H1 (cell line): ENCODE measurements around the gene COL4A2. TPM values are rescaled to one million over a fixed set of nuclear protein-coding genes. Genes with fewer than 3 reads are reported as not detected.

Experiments
- CTCF ChIA-PET: fragments of 300-600 bp; sonication (Branson Sonifier 250); formaldehyde crosslinking; loops from one replicate; lab custom pipeline; 2021; ENCODE audit not compliant: partially characterized antibody; lab: Charles Lee
- POLR2A ChIA-PET: fragments of 300-600 bp; sonication (Branson Sonifier 250); formaldehyde crosslinking; loops from one replicate; lab custom pipeline; 2021; ENCODE audit warnings: inconsistent platforms; ENCODE audit not compliant: partially characterized antibody; lab: Charles Lee
- DNase-seq, 2 experiments: peaks; one replicate each; pipeline versions ENCODE4 v3.0.0 to v3.0.0-alpha.2; 2010 to 2022; ENCODE audit warnings: low spot score in 2 of 2, low read depth in 1 of 2, mixed read lengths in 1 of 2
- FAIRE-seq: peaks from 2 replicates; lab custom pipeline; 2011; peaks lifted over from hg19 to GRCh38; lab: Jason Lieb, UNC
- H2AFZ ChIP-seq: 2 replicates; pipeline ENCODE4 v1.8.1; 2012; ENCODE audit warnings: low read length, inconsistent platforms
- H2AK5ac ChIP-seq: 2 replicates; pipeline ENCODE4 v1.6.1; 2013; ENCODE audit warnings: low read depth, low read length
- H2BK120ac ChIP-seq: replicated peaks from 2 replicates; pipeline ENCODE3; 2013; ENCODE audit warnings: low read depth, low read length, inconsistent platforms
- H2BK12ac ChIP-seq: 2 replicates; pipeline ENCODE4 v1.6.1; 2013; ENCODE audit warnings: low read depth, low read length
- H2BK15ac ChIP-seq: 2 replicates; pipeline ENCODE4 v1.6.1; 2013; ENCODE audit warnings: low read length
- H2BK20ac ChIP-seq: 2 replicates; pipeline ENCODE4 v1.6.1; 2013; ENCODE audit warnings: low read length
- H2BK5ac ChIP-seq: 2 replicates; pipeline ENCODE4 v1.6.1; 2013; ENCODE audit warnings: low read depth, low read length
- H3K14ac ChIP-seq: 2 replicates; pipeline ENCODE4 v1.6.1; 2013; ENCODE audit warnings: inconsistent platforms; ENCODE audit not compliant: insufficient read length
- H3K18ac ChIP-seq: 2 replicates; pipeline ENCODE4 v1.6.1; 2013; ENCODE audit warnings: low read length; ENCODE audit errors: extremely low read depth
- H3K23ac ChIP-seq: 2 replicates; pipeline ENCODE4 v1.6.1; 2013; ENCODE audit warnings: inconsistent platforms; ENCODE audit not compliant: insufficient read length
- H3K23me2 ChIP-seq: 2 replicates; pipeline ENCODE4 v1.6.1; 2013; ENCODE audit warnings: low read depth, low read length
- H3K27ac ChIP-seq: 2 replicates; pipeline ENCODE4 v1.6.1; 2011; ENCODE audit warnings: low read depth, low read length, inconsistent platforms
- H3K27me3 ChIP-seq, 4 experiments: replicated peaks in 1 of 4; 1 replicate in 1 of 4; 2 replicates in 3 of 4; pipeline versions ENCODE4 v1.6.1 to v1.8.1; 2011 to 2013; ENCODE audit warnings: low read length in 3 of 4, mild to moderate bottlenecking in 3 of 4, inconsistent platforms in 2 of 4, mixed read lengths in 2 of 4, moderate library complexity in 1 of 4; ENCODE audit not compliant: control insufficient read depth in 3 of 4, insufficient read depth in 3 of 4; ENCODE audit errors: extremely low read depth in 1 of 4
- H3K36me3 ChIP-seq, 4 experiments: 2 replicates each; pipeline versions ENCODE4 v1.6.1 to v1.8.1; 2011 to 2013; ENCODE audit warnings: mild to moderate bottlenecking in 4 of 4, low read length in 3 of 4, moderate library complexity in 2 of 4, control low read depth in 1 of 4, inconsistent platforms in 1 of 4; ENCODE audit not compliant: insufficient read depth in 4 of 4, control insufficient read depth in 2 of 4
- H3K4ac ChIP-seq: replicated peaks from 2 replicates; pipeline ENCODE3; 2013; ENCODE audit warnings: low read length, low read depth, mixed read lengths, inconsistent platforms; ENCODE audit not compliant: insufficient read length
- H3K4me1 ChIP-seq, 4 experiments: replicated peaks in 1 of 4; 1 replicate in 1 of 4; 2 replicates in 3 of 4; pipeline versions ENCODE4 v1.6.1 to v1.8.1; 2011 to 2013; ENCODE audit warnings: low read length in 3 of 4, inconsistent platforms in 2 of 4, mixed read lengths in 1 of 4; ENCODE audit not compliant: insufficient read depth in 4 of 4, control insufficient read depth in 3 of 4
- H3K4me2 ChIP-seq, 2 experiments: 2 replicates each; pipeline versions ENCODE4 v1.6.1 to v1.8.1; 2011 to 2013; ENCODE audit warnings: low read depth in 2 of 2, low read length in 2 of 2, control low read depth in 1 of 2, inconsistent platforms in 1 of 2, mild to moderate bottlenecking in 1 of 2; ENCODE audit not compliant: insufficient read depth in 1 of 2
- H3K4me3 ChIP-seq, 4 experiments: fragments of 200-600, 300-600 bp in 1 of 4; sonication (generic), shearing (Covaris generic), sonication (Bioruptor Twin) in 1 of 4; 2 replicates each; pipeline versions ENCODE4 v1.5.1 to v1.8.1; 2011 to 2016; ENCODE audit warnings: low read length in 4 of 4, low read depth in 3 of 4, control low read depth in 2 of 4, inconsistent platforms in 2 of 4, mild to moderate bottlenecking in 2 of 4, mixed read lengths in 1 of 4, moderate library complexity in 1 of 4; ENCODE audit not compliant: insufficient read depth in 2 of 4; ENCODE audit errors: extremely low read depth in 1 of 4
- H3K56ac ChIP-seq: replicated peaks from 2 replicates; pipeline ENCODE3; 2013; ENCODE audit warnings: low read depth, mild to moderate bottlenecking, mixed read lengths, low read length, inconsistent platforms; ENCODE audit not compliant: insufficient read length
- H3K79me1 ChIP-seq: 2 replicates; pipeline ENCODE4 v1.6.1; 2013; ENCODE audit warnings: low read depth, low read length, control low read depth
- H3K79me2 ChIP-seq, 2 experiments: 2 replicates each; pipeline versions ENCODE4 v1.6.1 to v1.8.1; 2012 to 2013; ENCODE audit warnings: low read length in 2 of 2, mild to moderate bottlenecking in 2 of 2, inconsistent platforms in 1 of 2; ENCODE audit not compliant: insufficient read depth in 2 of 2, control insufficient read depth in 1 of 2
- H3K9ac ChIP-seq, 4 experiments: replicated peaks in 1 of 4; 1 replicate in 1 of 4; 2 replicates in 3 of 4; pipeline versions ENCODE4 v1.6.1 to v1.8.1; 2011 to 2013; ENCODE audit warnings: low read depth in 3 of 4, low read length in 3 of 4, control low read depth in 2 of 4, mild to moderate bottlenecking in 2 of 4, moderate library complexity in 2 of 4, inconsistent platforms in 1 of 4; ENCODE audit errors: extremely low read depth in 1 of 4
- H3K9me3 ChIP-seq, 2 experiments: 2 replicates each; pipeline versions ENCODE4 v1.6.1 to v1.8.1; 2012 to 2013; ENCODE audit warnings: mild to moderate bottlenecking in 2 of 2, moderate library complexity in 2 of 2, control low read depth in 1 of 2, inconsistent platforms in 1 of 2, low read depth in 1 of 2, low read length in 1 of 2, mixed read lengths in 1 of 2; ENCODE audit not compliant: insufficient read depth in 2 of 2
- H4K20me1 ChIP-seq, 2 experiments: replicated peaks in 1 of 2; 2 replicates each; pipeline versions ENCODE3 to v1.8.1; 2011 to 2013; ENCODE audit warnings: inconsistent platforms in 2 of 2, low read length in 2 of 2, mild to moderate bottlenecking in 1 of 2; ENCODE audit not compliant: insufficient read depth in 2 of 2, control insufficient read depth in 1 of 2
- H4K5ac ChIP-seq: 2 replicates; pipeline ENCODE4 v1.6.1; 2013; ENCODE audit warnings: low read length, low read depth, mixed read lengths, inconsistent platforms; ENCODE audit not compliant: insufficient read length
- H4K8ac ChIP-seq: 2 replicates; pipeline ENCODE4 v1.8.0; 2013; ENCODE audit warnings: mild to moderate bottlenecking, moderate library complexity, low read length, inconsistent platforms; ENCODE audit not compliant: insufficient read depth; ENCODE audit errors: extremely low read depth
- H4K91ac ChIP-seq: replicated peaks from 2 replicates; pipeline ENCODE3; 2013; ENCODE audit warnings: low read length, mixed read lengths, inconsistent platforms; ENCODE audit not compliant: insufficient read length
- BRCA1 ChIP-seq: IDR thresholded peaks from 2 replicates; pipeline ENCODE4 v1.6.1; 2012; ENCODE audit warnings: low read depth, low read length, improper control_type of control experiment
- CBX5 ChIP-seq: fragments of 300-800, 300-1000 bp; sonication (generic); IDR thresholded peaks from 2 replicates; pipeline ENCODE4 v1.7.1; 2016; ENCODE audit warnings: antibody characterized with exemption, low read length, low read depth
- HDAC6 ChIP-seq: IDR thresholded peaks from one replicate; pipeline ENCODE4 v1.7.1; 2012; ENCODE audit warnings: low read depth, mild to moderate bottlenecking, inconsistent platforms, low read length, moderate library complexity
- JUND ChIP-seq: IDR thresholded peaks from 2 replicates; pipeline ENCODE4 v1.6.1; 2011; ENCODE audit warnings: mild to moderate bottlenecking, improper control_type of control experiment, low read length
- KDM1A ChIP-seq: fragments of 200-600, 300-600 bp; sonication (generic); IDR thresholded peaks from 2 replicates; pipeline ENCODE4 v1.7.1; 2016; ENCODE audit warnings: mild to moderate bottlenecking, low read length, borderline replicate concordance
- NRF1 ChIP-seq: IDR thresholded peaks from 2 replicates; pipeline ENCODE4 v1.6.1; 2011; ENCODE audit warnings: mild to moderate bottlenecking, low read depth, low read length, improper control_type of control experiment
- RFX5 ChIP-seq: IDR thresholded peaks from 2 replicates; pipeline ENCODE4 v1.6.1; 2011; ENCODE audit warnings: low read depth, low read length, improper control_type of control experiment, borderline replicate concordance
- SIX5 ChIP-seq: IDR thresholded peaks from 2 replicates; pipeline ENCODE4 v1.6.1; 2011; ENCODE audit warnings: mild to moderate bottlenecking, low read depth, low read length
- ZNF274 ChIP-seq: IDR thresholded peaks from 2 replicates; pipeline ENCODE4 v1.7.0; 2012; ENCODE audit warnings: low read length, borderline replicate concordance; ENCODE audit errors: extremely low read depth
- WGBS, 2 experiments: shearing (Covaris generic) in 1 of 2; methylation state at CpG; one replicate each; pipeline versions ENCODE4 v1.1.6 to v1.1.7; 2013 to 2015; ENCODE audit warnings: low lambda C conversion rate in 2 of 2, mixed read lengths in 2 of 2, inconsistent platforms in 1 of 2, low coverage in 1 of 2, missing lambda C conversion rate in 1 of 2; ENCODE audit not compliant: insufficient replicate concordance in 2 of 2, insufficient coverage in 1 of 2, insufficient read length in 1 of 2; ENCODE audit errors: extremely low coverage in 1 of 2, missing lambda C conversion rate in 1 of 2; 5-methylcytosine and 5-hydroxymethylcytosine counted together
- polyA plus RNA-seq, 7 experiments: library from polyadenylated mRNA; depleted of rRNA in 3 of 7; stranded (reverse) in 5 of 7; unstranded in 2 of 7; fragments of >200 nt in 5 of 7; fragments of 200-250 nt in 2 of 7; gene quantifications; 1 replicate in 5 of 7; 2 replicates in 1 of 7; 4 replicates in 1 of 7; pipeline versions ENCODE4 v1.2.1 to v1.2.3, GENCODE V29; 2011 to 2013; ENCODE audit warnings: missing spikeins in 2 of 7, mixed read lengths in 2 of 7
- total RNA-seq: library from RNA; stranded (reverse); fragmentation: NEBNext Ultra II Directional; extraction: Animal tissue kit (Norgen Biotek cat#: 25700); gene quantifications from 2 replicates; pipeline ENCODE4 v1.2.1, GENCODE V29; 2021

The COL4A2 gene
- total and polyA plus RNA-seq, 2 of the 8 experiments (the other 6 are each of a cell fraction or from before 2014, with no cell fraction given): 80.4 to 87.3 TPM

DNA sequence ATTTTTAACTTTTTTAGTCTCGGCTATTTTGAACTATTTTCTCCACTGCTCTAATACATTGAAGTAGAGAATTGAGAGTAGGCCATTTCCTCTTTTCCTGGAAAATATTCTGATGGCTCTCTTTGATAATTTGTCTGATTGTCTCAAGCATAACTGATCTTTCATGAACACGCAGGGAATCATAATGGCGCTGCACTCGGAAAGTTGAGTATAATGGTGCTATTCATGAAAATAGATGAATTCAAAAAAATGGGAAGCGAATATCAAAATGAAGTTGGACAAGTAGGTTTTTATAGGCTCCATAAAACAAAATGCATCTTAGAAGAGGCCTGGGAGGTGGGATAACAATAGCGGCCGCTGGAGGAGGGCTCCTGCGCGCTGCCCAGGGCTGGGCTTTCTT lies 29.0 kb downstream of the COL4A2 start:
- no peaks in the 10 kb centered on the region for H3K23me2 ChIP-seq
- no peak overlapping the region for H2AK5ac ChIP-seq
- peaks cover 3% of the 10 kb centered on the region; the same call in 1 of the 2 replicates for H3K79me1 ChIP-seq
- no peaks in the 10 kb centered on the region for H3K79me2 ChIP-seq
- no peaks in the 10 kb centered on the region for H3K9me3 ChIP-seq
- H4K5ac ChIP-seq: no peak overlapping the region
- no peak for DNase-seq
- H3K56ac ChIP-seq: no peak overlapping the region
- peaks cover 0 to 3% of the 10 kb centered on the region in 2 experiments for H4K20me1 ChIP-seq
- H3K23ac ChIP-seq: no peak overlapping the region
- no peak overlapping the region for H2BK12ac ChIP-seq
- no peaks in the 10 kb centered on the region for H3K36me3 ChIP-seq
- ChIA-PET CTCF (interaction anchor here (1.0 to 1.7 kb wide), 3 partner anchors 15 to 51 kb away, joined by 3 to 5 read pairs (median 4); no protein-coding TSS in a partner anchor), POLR2A (no interaction called here)
- peaks cover 0 to 8% (median 5%) of the 10 kb centered on the region in 4 experiments; a peak in 5 of 7 replicates for H3K4me1 ChIP-seq
- WGBS, 2 experiments: 94% methylated on average over 9 of the region's 9 CpGs; no CpG with 5 or more reads in 1 of the 2 experiments
- no peak overlapping the region for H4K91ac ChIP-seq
- H3K4me3 ChIP-seq: no peak overlapping the region
- no peak overlapping the region for H4K8ac ChIP-seq
- no peak for FAIRE-seq
- H3K4me2 ChIP-seq: no peak overlapping the region
- H3K9ac ChIP-seq: no peak overlapping the region
- no peak overlapping the region for H3K14ac ChIP-seq
- H2AFZ ChIP-seq: no peak overlapping the region
- TF ChIP-seq JUND (no peak), KDM1A (no peak), BRCA1 (no peak), NRF1 (no peak), HDAC6 (no peak), CBX5 (no peak), SIX5 (no peak), ZNF274 (no peak), RFX5 (no peak)
- no peak overlapping the region for H3K18ac ChIP-seq
- no peak overlapping the region for H2BK5ac ChIP-seq
- H3K27me3 ChIP-seq: no peaks in the 10 kb centered on the region
- H2BK20ac ChIP-seq: no peak overlapping the region
- H2BK15ac ChIP-seq: no peak overlapping the region
- H3K4ac ChIP-seq: no peak overlapping the region
- H3K27ac ChIP-seq: no peak overlapping the region
- no peak overlapping the region for H2BK120ac ChIP-seq
